K562 (cell line): ENCODE measurements around the gene TCEA3. TPM values are rescaled to one million over a fixed set of nuclear protein-coding genes. Genes with fewer than 3 reads are reported as not detected.

Source experiments
- ATAC-seq: fragments of 200-7000 bp; cut with Tn5 transposase; 3 replicates; pipeline ENCODE4 v1.9.1; 2020; ENCODE audit warnings: moderate library complexity
- BruUV-seq: library from RNA; stranded (reverse); fragments of 400-500 nt; replicated peaks from 2 replicates; lab custom pipeline; 2021; lab: Mats Ljungman, UMichigan
- CTCF ChIA-PET: fragments of 300-600 bp; formaldehyde crosslinking; extraction: SDS; loops from one replicate; lab custom pipeline; 2021; ENCODE audit warnings: low intra/inter-chr PET ratio; lab: Yijun Ruan, JAX
- POLR2A ChIA-PET: fragments of 300-600, 350-650 bp; sonication (Branson Sonifier 250); formaldehyde crosslinking; extraction: SDS; loops from one replicate; lab custom pipeline; 2021; ENCODE audit warnings: antibody characterized with exemption, inconsistent platforms; lab: Yijun Ruan, JAX
- DNase-seq, 4 experiments: peaks; one replicate each; pipeline versions ENCODE4 v3.0.0 to v3.0.0-alpha.2; 2011 to 2018; ENCODE audit warnings: low spot score in 3 of 4, mixed read lengths in 3 of 4; ENCODE audit errors: extremely low read depth in 1 of 4
- FAIRE-seq: peaks from 2 replicates; lab custom pipeline; 2011; peaks lifted over from hg19 to GRCh38; lab: Jason Lieb, UNC
- H2AFZ ChIP-seq: 2 replicates; pipeline ENCODE4 v1.6.0; 2011; ENCODE audit warnings: low read depth, low read length, control low read depth, inconsistent platforms
- H3K27ac ChIP-seq: fragments of 200-600 bp; 3 replicates; pipeline ENCODE4 v1.8.0; 2011; ENCODE audit warnings: low read depth, mild to moderate bottlenecking, control low read depth, inconsistent platforms, low read length, moderate library complexity, mixed read lengths; ENCODE audit errors: extremely low read depth
- H3K27me3 ChIP-seq, 2 experiments: fragments of 300-600 bp in 1 of 2; 2 replicates in 1 of 2; 3 replicates in 1 of 2; pipeline versions ENCODE4 v1.6.0 to v1.8.0; 2011; ENCODE audit warnings: inconsistent platforms in 2 of 2, low read length in 2 of 2, mild to moderate bottlenecking in 1 of 2, mixed read lengths in 1 of 2, moderate library complexity in 1 of 2; ENCODE audit not compliant: control insufficient read depth in 2 of 2, insufficient read depth in 2 of 2
- H3K36me3 ChIP-seq: fragments of 300-600 bp; 3 replicates; pipeline ENCODE4 v1.8.0; 2011; ENCODE audit warnings: mild to moderate bottlenecking, low read length, inconsistent platforms; ENCODE audit not compliant: control insufficient read depth, insufficient read depth
- H3K4me1 ChIP-seq, 2 experiments: fragments of 200-600 bp in 1 of 2; replicated peaks in 1 of 2; 2 replicates in 1 of 2; 3 replicates in 1 of 2; pipeline versions ENCODE4 v1.5.1 to v1.8.0; 2011; ENCODE audit warnings: inconsistent platforms in 2 of 2, low read length in 2 of 2, mild to moderate bottlenecking in 1 of 2, mixed read lengths in 1 of 2, moderate library complexity in 1 of 2; ENCODE audit not compliant: control insufficient read depth in 2 of 2, insufficient read depth in 2 of 2
- H3K4me2 ChIP-seq: 2 replicates; pipeline ENCODE4 v1.6.1; 2011; ENCODE audit warnings: low read length, control low read depth, inconsistent platforms, mixed read lengths; ENCODE audit not compliant: insufficient read depth
- H3K4me3 ChIP-seq: fragments of 200-600 bp; sonication (generic), shearing (Covaris generic); 2 replicates; pipeline ENCODE4 v1.5.1; 2016; ENCODE audit warnings: control low read depth, inconsistent platforms
- H3K79me2 ChIP-seq: fragments of 200-600 bp; 3 replicates; pipeline ENCODE4 v1.8.0; 2011; ENCODE audit warnings: low read length, inconsistent platforms; ENCODE audit not compliant: control insufficient read depth, insufficient read depth
- H3K9ac ChIP-seq, 2 experiments: 2 replicates each; pipeline versions ENCODE4 v1.6.0 to v1.6.1; 2011; ENCODE audit warnings: low read depth in 2 of 2, low read length in 2 of 2, control low read depth in 1 of 2, inconsistent platforms in 1 of 2, mild to moderate bottlenecking in 1 of 2, mixed read lengths in 1 of 2; ENCODE audit not compliant: insufficient read depth in 1 of 2
- H3K9me1 ChIP-seq: one replicate; pipeline ENCODE4 v1.6.0; 2011; ENCODE audit warnings: inconsistent platforms, mild to moderate bottlenecking, low read length, moderate library complexity; ENCODE audit not compliant: control insufficient read depth, insufficient read depth
- H3K9me3 ChIP-seq: replicated peaks from 2 replicates; pipeline ENCODE4 v1.5.1; 2011; ENCODE audit warnings: low read depth, low read length, inconsistent platforms; ENCODE audit not compliant: control insufficient read depth, insufficient read depth
- H4K20me1 ChIP-seq: replicated peaks from 2 replicates; pipeline ENCODE4 v1.6.1; 2011; ENCODE audit warnings: low read length, inconsistent platforms, mixed read lengths; ENCODE audit not compliant: control insufficient read depth, insufficient read depth
- AFF4 ChIP-seq: sonication (generic); formaldehyde crosslinking; IDR thresholded peaks from 2 replicates; pipeline ENCODE4 v1.8.0; 2023; ENCODE audit warnings: mild to moderate bottlenecking, missing genetic modification reagents
- ATF2 ChIP-seq: sonication (generic); formaldehyde crosslinking; IDR thresholded peaks from 2 replicates; pipeline ENCODE4 v1.8.1; 2022; ENCODE audit warnings: missing genetic modification reagents
- EP300 ChIP-seq: IDR thresholded peaks from 2 replicates; pipeline ENCODE4 v1.6.1; 2012; ENCODE audit warnings: low read length, improper control_type of control experiment
- GTF2E2 ChIP-seq: fragments of 200-800 bp; sonication (Bioruptor generic); IDR thresholded peaks from 2 replicates; pipeline ENCODE4 v1.6.1; 2016; ENCODE audit warnings: missing genetic modification characterization, missing compliant biosample characterization
- ILF3 ChIP-seq: fragments of 450-650 bp; IDR thresholded peaks from 2 replicates; pipeline ENCODE4 v1.6.1; 2018; ENCODE audit warnings: antibody characterized with exemption, mild to moderate bottlenecking, moderate library complexity, borderline replicate concordance
- NONO ChIP-seq, 2 experiments: fragments of 200-400 bp in 1 of 2; fragments of 450-650 bp in 1 of 2; formaldehyde crosslinking in 1 of 2; IDR thresholded peaks; 2 replicates each; pipeline ENCODE4 v1.6.1; 2017; ENCODE audit warnings: low read depth in 2 of 2, mild to moderate bottlenecking in 2 of 2, moderate library complexity in 2 of 2, low read length in 1 of 2
- NR2C2 ChIP-seq, 2 experiments: fragments of 200-800 bp in 1 of 2; sonication (Bioruptor generic) in 1 of 2; sonication (generic) in 1 of 2; formaldehyde crosslinking in 1 of 2; IDR thresholded peaks; 2 replicates each; pipeline versions ENCODE4 v1.6.1 to v1.8.0; 2016 to 2022; ENCODE audit warnings: mild to moderate bottlenecking in 1 of 2, missing compliant biosample characterization in 1 of 2, missing genetic modification characterization in 1 of 2, missing genetic modification reagents in 1 of 2
- NR3C1 ChIP-seq: sonication (generic); formaldehyde crosslinking; IDR thresholded peaks from 2 replicates; pipeline ENCODE4 v1.8.1; 2022; ENCODE audit warnings: missing genetic modification reagents
- NRF1 ChIP-seq, 2 experiments: fragments of 450-650 bp; IDR thresholded peaks in 1 of 2; conservative IDR thresholded peaks in 1 of 2; 2 replicates each; pipeline ENCODE4 v1.6.1; 2014; ENCODE audit warnings: mild to moderate bottlenecking in 2 of 2
- SMARCA4 ChIP-seq: fragments of 450-650 bp; IDR thresholded peaks from 2 replicates; pipeline ENCODE4 v1.6.1; 2016
- SUPT5H ChIP-seq: fragments of 450-650 bp; IDR thresholded peaks from 2 replicates; pipeline ENCODE4 v1.6.1; 2016
- ZBED1 ChIP-seq: IDR thresholded peaks from 2 replicates; pipeline ENCODE4 v1.6.1; 2014
- ZFP36 ChIP-seq: fragments of 150-350 bp; IDR thresholded peaks from 2 replicates; pipeline ENCODE4 v1.6.1; 2018; ENCODE audit warnings: low read length, low read depth; ENCODE audit not compliant: partially characterized antibody
- ZFX ChIP-seq: sonication (generic); formaldehyde crosslinking; IDR thresholded peaks from 2 replicates; pipeline ENCODE4 v1.8.0; 2022; ENCODE audit warnings: mild to moderate bottlenecking, missing genetic modification reagents, moderate library complexity
- ZNF431 ChIP-seq: sonication (generic); formaldehyde crosslinking; IDR thresholded peaks from 2 replicates; pipeline ENCODE4 v1.8.0; 2022; ENCODE audit warnings: mild to moderate bottlenecking, missing genetic modification reagents
- WGBS: fragments of 100-300 bp; shearing (Covaris generic); methylation state at CpG from one replicate; pipeline ENCODE4 v1.1.6; 2016; ENCODE audit warnings: low coverage, mixed read lengths; ENCODE audit not compliant: insufficient coverage; ENCODE audit errors: missing lambda C conversion rate; 5-methylcytosine and 5-hydroxymethylcytosine counted together
- in situ Hi-C: fragments of 300-500 bp; cut with MboI; formaldehyde crosslinking; loops from 4 replicates; pipeline ENCODE4 v1.15.0; 2018; ENCODE audit warnings: inconsistent platforms, mixed read lengths
- intact Hi-C: fragments of 100-400 bp; cut with micrococcal nuclease; formaldehyde crosslinking; loops from 2 replicates; pipeline ENCODE4 v1.14.2; 2022
- polyA plus RNA-seq, 8 experiments: library from polyadenylated mRNA; depleted of rRNA in 4 of 8; stranded (reverse) in 5 of 8; unstranded in 3 of 8; fragments of >200 nt; fragmentation: Nextera tagmentation in 2 of 8; fragmentation: Illumina TruSeq in 1 of 8; extraction: Ambion mirVana in 2 of 8; extraction: Trizol in 1 of 8; gene quantifications; 2 replicates each; pipeline versions ENCODE4 v1.2.1 to v1.2.3, GENCODE V29; 2011 to 2014; ENCODE audit warnings: inconsistent platforms in 1 of 8, missing spikeins in 1 of 8
- total RNA-seq, 7 experiments: library from RNA; depleted of rRNA in 6 of 7; stranded (reverse); fragments of >200 nt in 6 of 7; fragmentation: Illumina TruSeq in 2 of 7; extraction: Trizol in 2 of 7; gene quantifications; 2 replicates each; pipeline versions ENCODE4 v1.2.1 to v1.2.3, GENCODE V29; 2011 to 2021; ENCODE audit warnings: low replicate concordance in 1 of 7

The TCEA3 gene
- total and polyA plus RNA-seq, 9 of the 15 experiments (the other 6 are each of a cell fraction or from before 2014, with no cell fraction given) = 0.03 to 0.55 (median 0.36) TPM

GRCh38 chr1:23343221-23344110, 81.1 kb downstream of the TCEA3 start:
- FAIRE-seq (peak; percentile 83), DNase-seq (peak in 2 of 4 experiments; percentile 22 to 73), ATAC-seq (peak; percentile 57)
- intact Hi-C loops (loop anchor here (1.0 to 10.0 kb wide), 3 partner anchors 25 to 191 kb away; partner anchors contain the start of gene E2F2), in situ Hi-C loops (loop anchor here (5.0 kb wide), 1 partner anchor 59 kb away; no protein-coding TSS in a partner anchor)
- peaks cover 42% of the 10 kb centered on the region for H4K20me1 ChIP-seq
- no peaks in the 10 kb centered on the region; the same call in 1 of the 2 replicates for H3K9me3 ChIP-seq
- H3K4me3 ChIP-seq = peak overlapping the region; percentile 76
- H2AFZ ChIP-seq = peak overlapping the region; percentile 57; the same call in 1 of the 2 replicates
- H3K9me1 ChIP-seq = no peaks in the 10 kb centered on the region
- peaks cover 57% of the 10 kb centered on the region for H3K79me2 ChIP-seq
- CTCF ChIA-PET = interaction anchor here (1.2 kb wide), 1 partner anchor 61 kb away, joined by 6 read pairs; no protein-coding TSS in a partner anchor
- peaks cover 33% of the 10 kb centered on the region for H3K36me3 ChIP-seq
- peaks cover 18 to 32% of the 10 kb centered on the region in 2 experiments; a peak in 4 of 5 replicates for H3K4me1 ChIP-seq
- POLR2A ChIA-PET = interaction anchor here (0.6 to 3.1 kb wide), 23 partner anchors 10 to 294 kb away, joined by 3 to 35 read pairs (median 4); partner anchors contain the start of gene ZNF436
- no peaks in the 10 kb centered on the region for H3K27me3 ChIP-seq
- H3K4me2 ChIP-seq = peak overlapping the region; percentile 83
- peak overlapping the region; percentile 95 to 100 for H3K9ac ChIP-seq
- H3K27ac ChIP-seq = peak overlapping the region; percentile 99
- WGBS = 0% methylated on average over 56 of the region's 66 CpGs
- TSS peak; percentile 39 for BruUV-seq
- TF ChIP-seq ZBED1 = no peak
- 0 out of 2 replicates have a peak, but pooled peaks have one; percentile 26 for TF ChIP-seq NR2C2 (CRISPR knock-in tag; IDR thresholded peaks at IDR 0.05)
- TF ChIP-seq NR2C2 (tag; IDR thresholded peaks at IDR 0.05) = no peak
- TF ChIP-seq AFF4 (CRISPR knock-in tag) = peak; percentile 91; the same call in 1 of the 2 replicates
- no peak for TF ChIP-seq SUPT5H
- 0 out of 2 replicates have a peak, but pooled peaks have one; percentile 37 for TF ChIP-seq ZNF431
- peak; percentile 93 for TF ChIP-seq NR3C1
- peak; percentile 64; the same call in 1 of the 2 replicates for TF ChIP-seq ZFX
- TF ChIP-seq NONO (IDR thresholded peaks at IDR 0.05; ENCODE audit: low read depth in 2 of 2, low read length in 1 of 2) = peak; percentile 24 to 48; a peak in 1 of 4 replicates
- TF ChIP-seq ILF3 = no peak
- TF ChIP-seq ATF2 (CRISPR knock-in tag) = no peak
- TF ChIP-seq EP300 = 0 out of 2 replicates have a peak, but pooled peaks have one; percentile 8
- 0 out of 2 replicates have a peak, but pooled peaks have one; percentile 4 for TF ChIP-seq GTF2E2 (tag)
- 0 out of 2 replicates have a peak, but pooled peaks have one; percentile 41 for TF ChIP-seq SMARCA4
- TF ChIP-seq NRF1 (conservative IDR thresholded peaks at IDR 0.05 in 1 of 2, IDR thresholded peaks at IDR 0.05 in 1 of 2) = no peak
- TF ChIP-seq ZFP36 = peak; percentile 23
